Vagina (tissue), 2 donors: Measurements from ENCODE around the gene SIRT1.

ENCODE experiments used
- CTCF ChIP-seq, 3 experiments: fragments of 450-650 bp in 2 of 3; fragments of 200-600 bp in 1 of 3; sonication (generic) in 1 of 3; IDR thresholded peaks; one replicate each; pipeline ENCODE4 v1.5.1; 2017 to 2019; ENCODE audit warnings: antibody characterized with exemption in 3 of 3, mild to moderate bottlenecking in 2 of 3, moderate library complexity in 2 of 3
- POLR2A ChIP-seq, 2 donors: fragments of 450-650 bp; IDR thresholded peaks; one replicate each; pipeline ENCODE4 v1.6.1; 2017; ENCODE audit warnings: antibody characterized with exemption in 2 of 2, mild to moderate bottlenecking in 2 of 2, moderate library complexity in 2 of 2

GRCh38 chr10:67878133-67878532, 6.3 kb upstream of the SIRT1 start:
- TF ChIP-seq CTCF (IDR thresholded peaks at IDR 0.05): no peak
- no peak for TF ChIP-seq POLR2A (IDR thresholded peaks at IDR 0.05)
